ENCODE results near the gene LRP5.
A peak's percentile ranks its signal among the peaks of the same experiment; 100 is the strongest.
"Not testable (repeated sequence)": the region's sequence is repeated elsewhere in the genome, so short reads cannot be mapped to it uniquely, and the experiment has no call there.

Gene LRP5

DNA sequence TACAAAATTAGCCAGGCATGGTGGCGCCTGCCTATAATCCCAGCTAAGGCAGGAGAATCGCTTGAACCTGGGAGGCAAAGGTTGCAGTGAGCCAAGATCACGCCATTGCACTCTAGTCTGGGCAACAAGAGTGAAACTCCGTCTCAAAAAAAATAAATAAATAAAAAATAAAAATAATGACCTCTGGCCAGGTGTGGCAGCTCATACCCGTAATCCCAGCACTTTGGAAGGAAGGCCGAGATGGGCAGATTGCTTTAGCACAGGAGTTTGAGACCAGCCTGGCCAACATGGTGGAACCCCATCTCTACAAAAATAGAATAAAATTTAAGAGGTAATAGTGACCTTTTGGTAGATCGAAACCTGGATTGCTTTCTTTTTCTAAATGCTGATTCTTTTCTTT, 88.2 kb downstream of the LRP5 start:
- not testable (repeated sequence) for H3K4me3 ChIP-seq, H3K27ac ChIP-seq

- no peak overlapping the region for H3K4me3 ChIP-seq
- H3K27ac ChIP-seq, result no peak overlapping the region
These were observed 89.5 kb downstream of the LRP5 start for GRCh38 chr11:68401856-68402255.

GRCh38 chr11:68402355-68403031, 90.1 kb downstream of the LRP5 start:
- Histone ChIP-seq H3K4me3 (no peak overlapping the region), H3K27ac (no peak overlapping the region)

DNA sequence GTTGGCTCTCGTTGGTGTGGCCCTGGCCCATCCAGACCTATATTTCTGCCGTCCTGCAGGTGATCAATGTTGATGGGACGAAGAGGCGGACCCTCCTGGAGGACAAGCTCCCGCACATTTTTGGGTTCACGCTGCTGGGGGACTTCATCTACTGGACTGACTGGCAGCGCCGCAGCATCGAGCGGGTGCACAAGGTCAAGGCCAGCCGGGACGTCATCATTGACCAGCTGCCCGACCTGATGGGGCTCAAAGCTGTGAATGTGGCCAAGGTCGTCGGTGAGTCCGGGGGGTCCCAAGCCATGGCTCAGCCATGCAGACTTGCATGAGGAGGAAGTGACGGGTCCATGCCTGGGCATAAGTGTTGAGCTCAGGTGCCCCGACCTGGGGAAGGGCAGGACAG, 91.0 kb downstream of the LRP5 start:
- no peak overlapping the region for H3K27ac ChIP-seq

GRCh38 chr11:68403831-68404230, 91.4 kb downstream of the LRP5 start:
- H3K4me3 ChIP-seq, result no peak overlapping the region
- no peak overlapping the region for H3K27ac ChIP-seq

More for the DNA sequence above, 91.0 kb downstream of the LRP5 start:
- H3K4me3 ChIP-seq, result no peak overlapping the region

GRCh38 chr11:68406324-68407313, 94.2 kb downstream of the LRP5 start:
- H3K4me3 ChIP-seq, result no peak overlapping the region
- no peak overlapping the region for H3K27ac ChIP-seq

GRCh38 chr11:68408512-68408911, 96.1 kb downstream of the LRP5 start:
- H3K4me3 ChIP-seq, result no peak overlapping the region
- no peak overlapping the region for H3K27ac ChIP-seq

DNA sequence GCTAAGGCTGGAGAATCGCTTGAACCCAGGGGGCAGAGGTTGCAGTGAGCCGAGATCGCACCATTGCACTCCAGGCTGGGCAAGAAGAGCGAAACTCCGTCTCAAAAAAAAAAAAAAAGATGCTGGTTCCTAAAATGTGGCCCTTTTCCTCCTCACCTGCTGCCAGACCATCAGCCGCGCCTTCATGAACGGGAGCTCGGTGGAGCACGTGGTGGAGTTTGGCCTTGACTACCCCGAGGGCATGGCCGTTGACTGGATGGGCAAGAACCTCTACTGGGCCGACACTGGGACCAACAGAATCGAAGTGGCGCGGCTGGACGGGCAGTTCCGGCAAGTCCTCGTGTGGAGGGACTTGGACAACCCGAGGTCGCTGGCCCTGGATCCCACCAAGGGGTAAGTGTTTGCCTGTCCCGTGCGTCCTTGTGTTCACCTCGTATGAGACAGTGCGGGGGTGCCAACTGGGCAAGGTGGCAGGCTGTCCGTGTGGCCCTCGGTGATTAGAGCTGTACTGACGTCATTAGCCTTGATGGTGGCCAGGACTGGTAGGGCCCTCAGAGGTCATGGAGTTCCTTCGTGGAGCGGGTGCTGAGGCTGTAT, 97.5 kb downstream of the LRP5 start:
- no peak overlapping the region for H3K4me3 ChIP-seq
- no peak overlapping the region for H3K27ac ChIP-seq

- H3K4me3 ChIP-seq, result no peak overlapping the region
- no peak overlapping the region for H3K27ac ChIP-seq
These were observed 99.2 kb downstream of the LRP5 start for GRCh38 chr11:68411501-68411991.

DNA sequence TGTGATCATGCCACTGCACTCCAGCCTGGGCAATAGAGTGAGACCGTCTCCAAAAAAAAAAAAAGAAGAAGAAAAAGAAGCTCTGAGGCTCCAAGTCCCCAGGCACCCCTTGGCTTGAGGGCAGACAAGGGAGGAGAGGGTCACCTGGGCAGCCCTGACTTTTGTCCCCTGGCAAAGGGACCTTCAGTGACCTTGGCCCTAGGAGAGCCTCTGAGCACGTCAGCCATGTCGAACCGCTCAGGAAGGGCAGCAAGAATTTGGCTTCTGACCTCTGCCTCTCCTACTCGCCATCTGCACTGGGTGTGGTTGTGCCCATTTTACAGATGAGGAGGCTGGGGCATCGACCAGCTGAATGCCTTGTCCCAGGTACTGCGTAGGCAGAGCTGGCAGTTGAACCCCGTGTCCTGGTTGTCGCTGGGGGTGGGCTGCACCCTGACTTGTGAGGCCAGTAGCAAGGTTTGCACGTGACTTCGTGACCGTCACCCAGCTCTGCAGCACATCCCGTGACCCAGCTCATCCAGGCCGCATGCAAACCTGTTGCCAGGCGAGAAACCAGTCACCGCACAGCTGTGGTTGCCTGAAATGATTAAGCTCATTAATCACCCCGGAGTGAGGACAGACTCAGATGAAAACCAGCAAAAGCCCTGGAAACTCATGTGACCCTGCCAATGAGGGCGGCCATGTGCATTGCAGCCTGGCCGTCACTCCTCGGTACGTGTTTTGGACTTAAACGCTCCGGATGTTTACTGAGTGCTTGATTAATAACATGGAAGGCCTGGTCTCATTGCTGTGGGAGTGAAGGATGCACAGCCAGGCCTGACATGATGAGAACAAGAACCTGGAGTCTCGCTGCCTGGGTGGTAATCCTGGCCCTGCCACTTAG, 100.4 kb downstream of the LRP5 start:
- Histone ChIP-seq H3K4me3 (no peak overlapping the region), H3K27ac (peak overlapping the region in 4 of 21 experiments; percentile 14 to 55 (median 26))

- Histone ChIP-seq H3K4me3 (no peak overlapping the region), H3K27ac (peak overlapping the region in 1 of 21 experiments; percentile 55)
These were observed 101.2 kb downstream of the LRP5 start for GRCh38 chr11:68413591-68413999.

DNA sequence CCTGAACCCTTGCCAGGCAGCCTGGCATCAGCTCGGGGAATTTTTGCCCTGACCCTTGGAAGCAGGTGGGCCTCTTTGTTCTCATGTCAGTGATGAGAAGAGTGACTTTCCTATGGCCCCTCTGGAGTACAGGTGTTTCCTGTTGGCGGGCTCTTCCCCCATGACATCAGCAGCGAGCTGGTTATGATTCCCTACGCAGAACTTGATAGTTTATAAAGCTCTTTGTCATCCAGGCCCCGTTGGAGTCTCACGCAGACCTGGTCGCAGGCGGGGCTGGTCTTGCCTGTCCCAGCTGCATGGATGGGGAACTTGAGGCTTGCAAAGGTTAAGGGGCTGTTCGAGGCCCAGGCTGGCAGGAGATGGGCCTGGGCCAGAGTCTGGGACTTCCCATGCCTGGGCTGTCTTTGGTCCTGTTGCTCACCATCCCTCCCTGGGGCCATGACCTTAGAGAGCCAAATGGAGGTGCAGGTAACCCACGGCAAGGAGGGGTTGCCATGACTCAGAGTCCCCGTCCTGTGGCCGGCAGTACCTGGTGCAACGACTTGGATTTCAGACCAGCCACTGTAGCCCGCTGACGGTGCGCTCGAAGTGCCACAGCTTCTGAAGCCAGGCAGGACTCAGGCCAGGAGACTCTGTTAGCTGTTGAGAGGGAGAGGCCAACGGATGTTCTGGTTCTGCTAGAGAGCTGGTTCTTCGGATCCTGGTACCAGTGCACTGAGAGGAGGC, 102.3 kb downstream of the LRP5 start:
- Histone ChIP-seq H3K4me3 (no peak overlapping the region), H3K27ac (peak overlapping the region in 1 of 21 experiments; percentile 26)

DNA sequence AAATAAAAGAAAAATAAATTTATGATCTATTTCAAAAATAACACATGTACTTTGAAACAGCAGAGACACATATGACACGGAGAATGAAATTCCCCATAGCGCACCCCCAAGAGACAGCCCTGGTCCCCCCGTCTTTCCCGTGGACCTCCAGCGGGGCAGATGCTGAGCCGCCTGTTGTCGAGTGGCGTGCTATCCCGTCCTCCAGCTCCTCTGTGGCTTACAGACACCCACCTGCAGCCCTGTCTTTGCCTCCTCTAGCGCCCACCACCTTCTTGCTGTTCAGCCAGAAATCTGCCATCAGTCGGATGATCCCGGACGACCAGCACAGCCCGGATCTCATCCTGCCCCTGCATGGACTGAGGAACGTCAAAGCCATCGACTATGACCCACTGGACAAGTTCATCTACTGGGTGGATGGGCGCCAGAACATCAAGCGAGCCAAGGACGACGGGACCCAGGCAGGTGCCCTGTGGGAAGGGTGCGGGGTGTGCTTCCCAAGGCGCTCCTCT, 103.7 kb downstream of the LRP5 start:
- no peak overlapping the region for H3K27ac ChIP-seq
- H3K4me3 ChIP-seq, result no peak overlapping the region

- no peak overlapping the region for H3K4me3 ChIP-seq
- no peak overlapping the region for H3K27ac ChIP-seq
These were observed 106.3 kb downstream of the LRP5 start for GRCh38 chr11:68418648-68419047.

GRCh38 chr11:68420171-68420570, 107.8 kb downstream of the LRP5 start:
- no peak overlapping the region for H3K4me3 ChIP-seq
- no peak overlapping the region for H3K27ac ChIP-seq

GRCh38 chr11:68423481-68423880, 111.1 kb downstream of the LRP5 start:
- no peak overlapping the region for H3K27ac ChIP-seq
- no peak overlapping the region for H3K4me3 ChIP-seq

DNA sequence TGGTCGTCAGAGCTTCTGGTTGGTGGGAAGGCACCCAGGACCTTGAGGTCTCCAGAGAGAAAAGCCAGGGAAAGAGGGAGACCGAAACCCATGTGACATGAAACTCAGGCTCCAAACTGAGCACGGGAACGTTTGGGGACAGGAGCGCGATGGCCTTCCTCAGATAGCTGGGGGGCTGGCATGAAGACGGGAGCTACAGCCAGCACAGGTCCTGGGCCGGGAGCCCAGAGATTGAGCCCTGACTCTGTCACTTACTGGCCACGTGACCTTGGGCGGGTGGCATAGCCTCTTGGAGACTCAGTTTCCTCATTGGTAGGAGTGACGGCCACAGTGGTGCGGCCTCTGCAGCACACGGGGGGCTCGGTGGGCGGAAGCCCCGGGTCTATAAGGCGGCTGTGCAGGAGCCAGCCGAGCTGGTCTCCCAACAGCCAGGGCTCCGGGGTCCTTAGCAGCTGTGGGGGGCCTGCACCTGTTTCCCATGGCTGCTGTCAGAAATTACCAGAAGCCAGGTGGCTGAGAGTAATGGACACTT, 111.8 kb downstream of the LRP5 start:
- Histone ChIP-seq H3K27ac (no peak overlapping the region), H3K4me3 (no peak overlapping the region)
